ENCODE measurements around the gene MAP3K13. TPM values are rescaled to one million over a fixed set of nuclear protein-coding genes. Genes with fewer than 3 reads are reported as not detected.

MAP3K13 gene
- total and polyA plus RNA-seq, 10 of the 15 experiments (the other 5 are each of a cell fraction or from before 2014, with no cell fraction given) = 10.5 to 70.8 (median 26.8) TPM

- TF ChIP-seq E2F8 (IDR thresholded peaks at IDR 0.05; ENCODE audit: low read depth, partially characterized antibody) (no peak), BMI1 (IDR thresholded peaks at IDR 0.05; ENCODE audit: borderline replicate concordance) (no peak), EP300 (IDR thresholded peaks at IDR 0.05; ENCODE audit: borderline replicate concordance in 1 of 2, control insufficient read depth in 1 of 2, low read depth in 2 of 2, low read length in 2 of 2) (no peak)
Observed at GRCh38 chr3:185457376-185457775, 94.4 kb downstream of the MAP3K13 start (continued).

GRCh38 chr3:185460309-185460708 is 97.4 kb downstream of the MAP3K13 start:
- no peaks in the 10 kb centered on the region; a peak in 3 of 4 replicates for H3K36me3 ChIP-seq (ENCODE audit: control insufficient read depth in 2 of 2, insufficient read depth in 2 of 2, low read length in 1 of 2)
- no peak overlapping the region for H2AFZ ChIP-seq (ENCODE audit: control insufficient read depth, low read depth, low read length)
- BruUV-seq (replicated peaks) = no TSS peak
- no peaks in the 10 kb centered on the region for H3K27me3 ChIP-seq (replicated peaks in 1 of 2; ENCODE audit: control insufficient read depth in 2 of 2, insufficient read depth in 2 of 2, low read length in 1 of 2)
- 59% methylated on average over 5 of the region's 5 CpGs for WGBS (ENCODE audit: insufficient coverage, insufficient replicate concordance, low lambda C conversion rate, missing lambda C conversion rate)
- no peak overlapping the region for H3K27ac ChIP-seq (ENCODE audit: control insufficient read depth, insufficient read depth)
- ChIA-PET RAD21 (ENCODE audit: unreplicated experiment) (interaction anchor here (1.3 to 2.4 kb wide), 2 partner anchors 99 to 115 kb away, joined by 6 to 11 read pairs; no protein-coding TSS in a partner anchor), SMC1A (ENCODE audit: uncharacterized antibody, unreplicated experiment) (interaction anchor here (1.2 to 2.8 kb wide), 5 partner anchors 78 to 111 kb away, joined by 3 to 17 read pairs (median 3); no protein-coding TSS in a partner anchor), CTCF (interaction anchor here (0.8 to 5.4 kb wide), 10 partner anchors 9 to 115 kb away, joined by 3 to 40 read pairs (median 5); no protein-coding TSS in a partner anchor), POLR2A (no interaction called here)
- DNase-seq (ENCODE audit: low read depth, low spot score) = no peak
- no peak for ATAC-seq
- no peak overlapping the region for H3K9ac ChIP-seq (ENCODE audit: control insufficient read depth, insufficient read depth, low read length)
- in situ Hi-C loops (cut with MboI) (no loop called here), intact Hi-C loops (cut with micrococcal nuclease; ENCODE audit: unreplicated experiment) (loop anchor here (5.0 kb wide), 1 partner anchor 117 kb away; no protein-coding TSS in a partner anchor)
- no peak overlapping the region for H3K4me3 ChIP-seq
- H3K9me3 ChIP-seq (replicated peaks; ENCODE audit: control insufficient read depth, insufficient read depth, low read length) = no peaks in the 10 kb centered on the region
- H4K20me1 ChIP-seq (ENCODE audit: control insufficient read depth, insufficient read depth) = no peaks in the 10 kb centered on the region
- H3K4me1 ChIP-seq (ENCODE audit: control insufficient read depth, insufficient read depth, low read length) = no peaks in the 10 kb centered on the region
- H3K4me2 ChIP-seq (ENCODE audit: control insufficient read depth, insufficient read depth) = no peak overlapping the region
- no peak for TF ChIP-seq ATF2 (IDR thresholded peaks at IDR 0.05; ENCODE audit: low read length)
- H3K79me2 ChIP-seq (ENCODE audit: control insufficient read depth, insufficient read depth, low read length) = no peaks in the 10 kb centered on the region
- FAIRE-seq = no peak

All from GM12878 (cell line).